GM21360 (cell line): ENCODE results near the gene LMOD1.
"Not testable (repeated sequence)": the region's sequence is repeated elsewhere in the genome, so short reads cannot be mapped to it uniquely, and the experiment has no call there.

Experiments
- ATAC-seq: cut with Tn5 transposase; IDR thresholded peaks from one replicate; pipeline ENCODE4 v1.9.1; 2021; ENCODE audit warnings: mild to moderate bottlenecking, moderate library complexity; ENCODE audit not compliant: unreplicated experiment

Gene LMOD1

DNA sequence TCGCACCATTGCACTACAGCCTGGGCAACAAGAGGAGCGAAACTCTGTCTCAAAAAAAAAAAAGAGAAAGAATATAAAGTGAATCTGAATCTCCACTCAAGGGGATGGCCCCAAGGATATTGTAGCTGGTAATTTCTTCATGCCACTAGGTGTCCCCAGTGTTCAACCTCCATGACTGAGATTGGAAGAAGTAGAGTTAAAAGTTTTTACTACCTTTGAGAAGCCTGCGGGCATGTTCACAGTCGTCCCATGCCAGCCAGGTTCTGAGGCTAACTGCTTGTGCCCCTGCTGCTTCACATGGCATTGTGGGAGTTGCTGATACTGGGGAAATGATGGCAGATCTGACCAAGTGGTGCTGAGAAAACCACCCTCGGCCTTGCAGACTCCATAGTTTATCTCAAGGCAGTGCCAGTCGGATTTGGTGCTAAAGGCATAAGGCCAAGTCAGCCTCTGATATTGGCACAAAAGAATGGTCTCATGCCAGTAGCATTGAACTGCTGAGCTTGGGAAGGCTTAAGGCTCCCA lies 68.4 kb downstream of the LMOD1 start:
- no peak for ATAC-seq

DNA sequence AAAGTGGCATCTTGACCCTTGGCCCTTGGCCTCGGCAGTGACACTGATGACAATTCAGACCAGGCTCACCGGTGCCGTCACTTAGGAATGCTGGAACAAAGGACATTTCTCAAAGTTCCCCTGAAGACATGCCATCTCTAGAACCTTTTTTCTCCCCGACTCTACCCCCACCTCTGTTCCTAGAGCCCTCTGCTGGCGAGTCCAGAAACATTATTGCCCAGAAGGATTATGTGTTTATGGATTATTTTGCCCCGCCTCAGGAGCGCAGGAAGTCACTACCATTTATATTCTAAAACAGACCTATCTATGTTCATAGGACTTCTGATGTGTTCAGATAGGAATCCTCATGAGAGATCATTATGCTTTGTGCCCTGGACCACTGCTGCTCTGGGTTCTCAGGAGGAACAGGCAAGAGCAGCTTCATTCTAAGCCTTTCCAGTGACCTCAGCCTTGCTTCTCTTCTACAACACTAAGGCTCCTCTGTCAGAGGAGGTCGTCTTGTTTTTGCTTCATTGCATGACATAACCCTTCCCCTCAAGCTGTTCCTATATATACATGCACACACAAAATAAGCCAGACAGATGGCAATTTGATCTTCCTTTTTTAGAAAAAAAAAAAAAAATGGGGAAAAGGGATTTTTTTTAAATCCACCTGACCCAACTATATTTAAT lies 70.1 kb downstream of the LMOD1 start:
- no peak for ATAC-seq

DNA sequence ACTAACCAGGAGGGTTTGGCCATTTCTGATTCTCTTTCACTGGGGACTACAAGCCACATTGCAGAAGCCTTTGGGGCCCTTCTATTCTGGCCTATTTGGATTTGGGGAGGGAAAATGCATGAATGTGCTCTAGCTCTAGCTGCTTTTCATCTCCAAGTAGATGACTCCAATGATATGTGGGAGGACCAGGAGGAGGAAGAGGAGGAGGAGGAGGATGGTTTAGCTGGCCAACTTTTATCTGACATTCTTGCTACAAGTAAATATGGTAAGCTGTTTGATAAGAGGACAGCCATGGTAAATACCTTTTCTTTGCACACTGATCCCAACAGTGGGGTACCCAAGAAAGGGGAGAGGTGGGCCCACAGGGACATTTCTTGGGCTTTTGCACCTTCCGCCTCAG lies 71.7 kb downstream of the LMOD1 start:
- no peak for ATAC-seq

DNA sequence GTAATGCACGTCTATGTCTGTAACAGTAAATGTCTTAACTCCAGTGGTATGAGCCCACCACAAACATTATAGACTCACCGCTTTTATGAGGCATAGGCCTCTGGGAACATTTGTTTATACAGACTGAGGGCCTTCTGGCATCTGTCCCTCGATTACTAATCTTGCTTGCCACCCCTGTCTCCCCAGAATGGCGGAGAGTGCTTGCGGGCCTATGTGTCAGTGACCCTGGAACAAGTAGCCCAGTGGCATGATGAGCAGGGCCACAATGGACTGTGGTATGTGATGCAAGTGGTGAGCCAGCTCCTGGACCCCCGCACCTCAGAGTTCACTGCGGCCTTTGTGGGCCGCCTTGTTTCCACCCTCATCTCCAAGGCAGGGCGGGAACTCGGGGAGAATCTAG lies 76.0 kb downstream of the LMOD1 start:
- no peak for ATAC-seq

DNA sequence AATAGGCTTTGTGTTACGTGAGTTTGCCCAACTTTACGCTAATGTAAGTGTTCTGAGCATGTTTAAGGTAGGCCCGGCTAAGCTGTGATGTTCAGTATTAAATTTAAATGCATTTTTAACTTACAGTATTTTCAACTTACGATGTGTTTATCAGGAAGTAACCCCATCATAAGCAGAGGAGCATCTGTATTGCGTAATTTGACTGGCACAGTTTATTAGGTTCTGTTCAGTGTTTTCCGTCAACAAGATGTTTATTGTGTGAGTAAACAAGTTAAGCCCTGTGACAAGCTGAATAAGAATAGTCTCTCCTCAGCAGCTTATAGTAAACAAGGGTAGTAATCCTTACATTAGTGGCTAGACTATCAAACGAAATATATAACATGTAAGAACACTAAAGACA lies 84.9 kb downstream of the LMOD1 start:
- ATAC-seq = no peak

DNA sequence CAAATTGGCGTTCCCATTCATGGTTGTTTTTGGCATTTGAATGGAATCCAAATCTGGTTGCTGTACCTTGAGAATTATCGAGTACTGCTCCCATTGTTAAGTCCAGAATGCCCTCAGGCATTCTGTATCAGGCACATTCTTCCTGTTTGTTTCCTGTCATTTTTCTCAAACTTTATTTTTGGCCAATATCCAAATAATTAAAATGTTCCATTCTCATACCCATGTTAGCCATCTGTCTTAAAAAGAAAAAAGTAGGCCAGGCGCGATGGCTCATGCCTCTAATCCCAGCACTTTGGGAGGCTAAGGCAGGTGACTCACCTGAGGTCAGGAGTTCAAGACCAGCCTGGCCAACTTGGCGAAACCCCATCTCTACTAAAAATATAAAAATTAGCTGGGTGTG lies 86.9 kb downstream of the LMOD1 start:
- no peak for ATAC-seq

DNA sequence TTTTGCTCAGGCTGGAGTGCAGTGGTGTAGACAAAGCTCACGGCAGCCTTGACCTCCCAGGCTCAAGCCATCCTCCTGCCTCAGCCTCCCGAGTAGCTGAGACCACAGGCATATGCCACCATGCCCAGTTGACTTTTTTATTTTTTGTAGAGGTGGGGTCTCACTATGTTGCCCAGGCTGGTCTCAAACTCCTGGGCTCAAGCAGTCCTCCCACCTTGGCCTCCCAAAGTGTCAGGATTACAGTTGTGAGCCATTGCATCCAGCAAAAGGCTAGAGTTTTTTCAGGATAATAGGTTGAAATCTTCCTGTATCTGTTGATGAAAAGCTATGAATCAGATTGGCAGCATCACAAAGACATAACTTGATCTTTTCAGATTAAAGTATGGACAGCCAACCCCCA lies 89.6 kb downstream of the LMOD1 start:
- ATAC-seq = not testable (repeated sequence)

DNA sequence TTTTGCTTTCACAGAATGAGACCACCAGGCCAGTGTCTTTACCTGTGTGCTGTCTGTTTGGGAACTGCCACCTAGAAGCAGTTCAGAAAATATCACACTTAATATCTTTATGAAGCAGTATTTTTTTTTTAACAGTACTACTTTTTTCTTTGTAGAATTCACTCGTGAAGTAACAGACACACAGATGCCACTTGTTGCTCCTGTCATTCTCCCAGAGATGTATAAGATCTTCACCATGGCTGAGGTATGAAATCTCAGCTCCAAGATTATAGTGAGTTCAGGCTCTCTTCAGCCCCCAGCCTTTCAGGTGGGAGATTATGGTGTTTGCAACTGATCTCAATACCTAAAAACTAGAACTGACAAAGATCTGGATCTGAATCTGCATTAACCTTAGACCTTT lies 94.4 kb downstream of the LMOD1 start:
- ATAC-seq = no peak

DNA sequence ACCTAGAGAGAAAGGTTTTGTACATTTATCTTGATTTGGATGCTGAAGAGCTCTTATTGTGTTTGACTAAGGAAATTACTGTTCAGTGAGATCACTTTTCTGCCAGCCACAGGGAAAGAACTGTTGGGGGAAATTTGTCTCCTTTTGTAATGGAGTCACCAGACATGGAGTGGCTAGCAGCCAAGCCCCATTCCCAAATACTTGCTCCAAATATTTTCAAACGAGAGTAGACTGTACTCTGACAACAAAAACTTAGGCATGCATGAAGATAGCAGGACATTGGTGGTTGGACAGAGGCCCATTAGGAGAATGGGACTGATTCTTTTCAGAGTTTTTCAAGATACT lies 96.3 kb downstream of the LMOD1 start:
- ATAC-seq = no peak

DNA sequence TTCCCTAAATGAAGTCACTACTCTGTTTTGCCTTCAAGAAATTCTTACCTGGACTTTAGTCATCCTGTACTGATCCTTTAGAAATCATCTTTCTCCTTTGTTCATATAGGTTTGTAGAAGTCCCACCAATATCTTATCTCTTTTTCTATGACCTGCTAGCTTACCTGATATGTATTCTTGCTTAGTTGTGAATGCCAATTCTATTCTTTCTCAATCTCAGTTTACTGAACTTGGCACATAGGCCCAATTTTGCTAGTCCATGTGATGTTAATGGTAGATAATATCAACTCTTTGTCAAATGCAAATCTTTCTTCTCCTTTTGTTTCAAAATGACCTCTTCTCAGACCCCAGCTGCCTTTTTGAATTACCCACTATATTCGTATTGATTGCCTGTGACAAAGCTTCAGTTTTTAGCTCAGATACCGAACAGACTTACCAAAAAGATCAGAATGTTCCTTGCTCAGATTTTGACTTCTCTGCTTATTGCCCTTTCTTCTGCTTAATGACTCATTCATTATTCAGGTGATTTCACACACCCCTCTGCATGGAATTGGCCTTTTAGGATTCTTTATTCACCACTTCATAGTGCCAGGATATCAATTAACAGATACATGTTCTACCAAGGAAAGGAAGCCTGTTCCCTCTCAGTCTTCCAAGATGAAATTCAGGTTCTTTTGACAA lies 96.8 kb downstream of the LMOD1 start:
- ATAC-seq = no peak

DNA sequence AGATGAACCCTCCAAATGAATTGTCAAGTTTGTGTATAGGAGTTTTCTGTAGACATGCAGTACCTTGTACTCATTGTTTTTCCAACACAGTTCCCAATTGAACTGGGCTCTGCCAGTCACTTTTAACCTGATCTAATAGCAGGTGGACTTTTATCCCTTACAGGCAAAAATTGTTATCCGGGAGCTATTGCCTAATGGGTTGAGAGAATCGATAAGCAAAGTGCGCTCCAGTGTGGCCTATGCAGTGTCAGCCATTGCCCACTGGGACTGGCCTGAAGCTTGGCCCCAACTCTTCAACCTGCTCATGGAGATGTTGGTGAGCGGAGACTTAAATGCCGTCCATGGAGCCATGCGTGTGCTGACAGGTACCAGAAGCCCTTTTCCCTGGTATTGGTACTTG lies 98.1 kb downstream of the LMOD1 start:
- ATAC-seq = no peak

DNA sequence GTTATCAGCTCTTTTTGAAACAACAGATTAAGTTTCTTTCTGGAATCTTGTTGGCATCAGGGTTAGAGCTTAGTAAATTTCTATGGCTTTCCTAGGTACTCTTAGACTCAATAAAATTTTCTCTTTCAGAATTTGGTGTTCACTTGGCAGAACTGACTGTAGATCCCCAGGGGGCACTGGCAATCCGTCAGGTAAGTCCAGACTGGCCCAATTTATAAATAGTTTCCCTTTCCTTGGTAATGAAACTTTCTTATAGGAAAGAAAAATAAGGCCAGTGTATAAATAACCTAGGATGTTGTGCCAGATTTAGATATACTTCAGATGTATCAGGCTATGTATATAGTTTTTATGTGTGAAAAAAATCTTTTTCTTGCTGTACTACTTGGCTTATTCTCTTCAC lies 99.2 kb downstream of the LMOD1 start:
- no peak for ATAC-seq
